Suprapubic skin (tissue), 4 donors: ENCODE results near the gene ABHD12B.

Experiments
- EP300 ChIP-seq: sonication (generic); formaldehyde crosslinking; IDR thresholded peaks from one replicate; pipeline ENCODE4 v1.6.1; 2017; ENCODE audit warnings: antibody characterized with exemption
- POLR2A ChIP-seq, 2 donors: fragments of 450-650 bp; IDR thresholded peaks; one replicate each; pipeline ENCODE4 v1.6.1; 2017; ENCODE audit warnings: antibody characterized with exemption in 2 of 2, mild to moderate bottlenecking in 2 of 2, moderate library complexity in 2 of 2
- POLR2AphosphoS5 ChIP-seq, 3 donors: sonication (generic); formaldehyde crosslinking; IDR thresholded peaks; one replicate each; pipeline ENCODE4 v1.6.1; 2017; ENCODE audit warnings: antibody characterized with exemption in 3 of 3
- TF ChIP-seq, protein P1 (sequence below), 2 donors: fragments of 200-600 bp in 1 of 2; fragments of 450-650 bp in 1 of 2; sonication (generic) in 1 of 2; IDR thresholded peaks; one replicate each; pipeline ENCODE4 v1.5.1; 2016 to 2019; ENCODE audit warnings: antibody characterized with exemption in 2 of 2, mild to moderate bottlenecking in 1 of 2, moderate library complexity in 1 of 2

DNA sequence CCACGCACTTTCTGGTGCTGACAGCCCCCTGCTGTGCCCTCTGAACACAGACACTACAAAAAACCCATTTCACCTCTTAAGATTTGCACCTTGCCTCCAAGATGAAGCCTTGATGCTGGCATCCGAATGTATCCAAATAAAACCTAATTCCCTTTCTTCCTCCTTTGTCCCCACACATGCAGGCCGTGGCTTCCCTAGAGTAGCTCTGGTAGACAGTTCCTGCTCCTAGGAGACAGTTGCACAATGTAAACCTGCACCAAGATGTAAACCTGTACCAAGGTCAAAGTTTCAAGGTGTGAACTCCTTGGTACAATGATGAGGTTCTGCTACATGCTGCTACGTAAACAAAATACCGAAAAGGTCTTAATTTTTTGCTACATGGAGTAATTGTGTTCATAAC, 625 bp upstream of the ABHD12B start:
- TF ChIP-seq, protein P1, sequence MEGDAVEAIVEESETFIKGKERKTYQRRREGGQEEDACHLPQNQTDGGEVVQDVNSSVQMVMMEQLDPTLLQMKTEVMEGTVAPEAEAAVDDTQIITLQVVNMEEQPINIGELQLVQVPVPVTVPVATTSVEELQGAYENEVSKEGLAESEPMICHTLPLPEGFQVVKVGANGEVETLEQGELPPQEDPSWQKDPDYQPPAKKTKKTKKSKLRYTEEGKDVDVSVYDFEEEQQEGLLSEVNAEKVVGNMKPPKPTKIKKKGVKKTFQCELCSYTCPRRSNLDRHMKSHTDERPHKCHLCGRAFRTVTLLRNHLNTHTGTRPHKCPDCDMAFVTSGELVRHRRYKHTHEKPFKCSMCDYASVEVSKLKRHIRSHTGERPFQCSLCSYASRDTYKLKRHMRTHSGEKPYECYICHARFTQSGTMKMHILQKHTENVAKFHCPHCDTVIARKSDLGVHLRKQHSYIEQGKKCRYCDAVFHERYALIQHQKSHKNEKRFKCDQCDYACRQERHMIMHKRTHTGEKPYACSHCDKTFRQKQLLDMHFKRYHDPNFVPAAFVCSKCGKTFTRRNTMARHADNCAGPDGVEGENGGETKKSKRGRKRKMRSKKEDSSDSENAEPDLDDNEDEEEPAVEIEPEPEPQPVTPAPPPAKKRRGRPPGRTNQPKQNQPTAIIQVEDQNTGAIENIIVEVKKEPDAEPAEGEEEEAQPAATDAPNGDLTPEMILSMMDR (IDR thresholded peaks at IDR 0.05) = no peak
- TF ChIP-seq POLR2A (IDR thresholded peaks at IDR 0.05) (no peak), EP300 (no peak), POLR2AphosphoS5 (IDR thresholded peaks at IDR 0.05) (no peak)
